GM12878 (cell line): ENCODE data around the gene B3GAT2. TPM values are rescaled to one million over a fixed set of nuclear protein-coding genes. Genes with fewer than 3 reads are reported as not detected.

ENCODE experiments used
- ATAC-seq: fragments of 200-7000 bp; cut with Tn5 transposase; 3 replicates; pipeline ENCODE4 v1.9.1; 2020; ENCODE audit warnings: mild to moderate bottlenecking, moderate library complexity
- BruUV-seq: library from RNA; stranded (reverse); fragments of 400-500 nt; replicated peaks from 2 replicates; lab custom pipeline; 2021; lab: Mats Ljungman, UMichigan
- CTCF ChIA-PET: fragments of 300-600 bp; sonication (Branson Sonifier 250); formaldehyde crosslinking; extraction: SDS; loops from one replicate; lab custom pipeline; 2021; ENCODE audit warnings: inconsistent platforms; lab: Yijun Ruan, JAX
- POLR2A ChIA-PET: fragments of 350-600 bp; formaldehyde crosslinking; extraction: SDS; loops from one replicate; lab custom pipeline; 2021; ENCODE audit warnings: inconsistent platforms; lab: Charles Lee
- RAD21 ChIA-PET: fragments of 300-600 bp; sonication (Branson Sonifier 250); formaldehyde crosslinking; loops from one replicate; lab custom pipeline; 2023; ENCODE audit warnings: antibody characterized with exemption; ENCODE audit not compliant: unreplicated experiment; lab: Charles Lee
- SMC1A ChIA-PET: fragments of 300-600 bp; sonication (Branson Sonifier 250); formaldehyde crosslinking; loops from one replicate; lab custom pipeline; 2023; ENCODE audit not compliant: unreplicated experiment, uncharacterized antibody; lab: Charles Lee
- DNase-seq: peaks from one replicate; pipeline ENCODE4 v3.0.0-alpha.2; 2011; ENCODE audit warnings: low read depth, low spot score
- FAIRE-seq: peaks from 3 replicates; lab custom pipeline; 2011; peaks lifted over from hg19 to GRCh38; lab: Jason Lieb, UNC
- H2AFZ ChIP-seq: 2 replicates; pipeline ENCODE4 v1.6.0; 2011; ENCODE audit warnings: low read depth, low read length, control low read depth; ENCODE audit not compliant: control insufficient read depth
- H3K27ac ChIP-seq: 2 replicates; pipeline ENCODE4 v1.5.1; 2011; ENCODE audit warnings: control low read depth; ENCODE audit not compliant: control insufficient read depth, insufficient read depth
- H3K27me3 ChIP-seq, 2 experiments: replicated peaks in 1 of 2; 2 replicates each; pipeline versions ENCODE4 v1.6.0 to v1.6.1; 2011; ENCODE audit warnings: low read length in 1 of 2; ENCODE audit not compliant: control insufficient read depth in 2 of 2, insufficient read depth in 2 of 2
- H3K36me3 ChIP-seq, 2 experiments: 2 replicates each; pipeline ENCODE4 v1.5.1; 2011; ENCODE audit warnings: low read length in 1 of 2; ENCODE audit not compliant: control insufficient read depth in 2 of 2, insufficient read depth in 2 of 2
- H3K4me1 ChIP-seq: 2 replicates; pipeline ENCODE4 v1.6.1; 2011; ENCODE audit warnings: mild to moderate bottlenecking, low read length, moderate library complexity, mixed read lengths; ENCODE audit not compliant: control insufficient read depth, insufficient read depth
- H3K4me2 ChIP-seq: 2 replicates; pipeline ENCODE4 v1.6.0; 2011; ENCODE audit warnings: control low read depth; ENCODE audit not compliant: control insufficient read depth, insufficient read depth
- H3K4me3 ChIP-seq: fragments of 200-600 bp; sonication (generic); 2 replicates; pipeline ENCODE4 v1.5.1; 2016
- H3K79me2 ChIP-seq: 2 replicates; pipeline ENCODE4 v1.6.0; 2011; ENCODE audit warnings: low read length; ENCODE audit not compliant: control insufficient read depth, insufficient read depth
- H3K9ac ChIP-seq: 2 replicates; pipeline ENCODE4 v1.8.0; 2011; ENCODE audit warnings: low read length, control low read depth, mixed read lengths; ENCODE audit not compliant: control insufficient read depth, insufficient read depth
- H3K9me3 ChIP-seq: replicated peaks from 3 replicates; pipeline ENCODE4 v1.5.1; 2011; ENCODE audit warnings: mild to moderate bottlenecking, low read length; ENCODE audit not compliant: control insufficient read depth, insufficient read depth
- H4K20me1 ChIP-seq: 2 replicates; pipeline ENCODE4 v1.6.0; 2011; ENCODE audit not compliant: control insufficient read depth, insufficient read depth
- ESRRA ChIP-seq: IDR thresholded peaks from 2 replicates; pipeline ENCODE4 v1.6.1; 2012; ENCODE audit warnings: mild to moderate bottlenecking, low read length, improper control_type of control experiment
- HCFC1 ChIP-seq: fragments of 150-350 bp; IDR thresholded peaks from 2 replicates; pipeline ENCODE4 v1.6.1; 2014; ENCODE audit warnings: low read length
- KLF5 ChIP-seq: fragments of 450-650 bp; IDR thresholded peaks from 2 replicates; pipeline ENCODE4 v1.6.1; 2014; ENCODE audit warnings: mild to moderate bottlenecking; ENCODE audit not compliant: partially characterized antibody
- MEF2A ChIP-seq: IDR thresholded peaks from 2 replicates; pipeline ENCODE4 v1.6.1; 2011; ENCODE audit warnings: low read depth, mild to moderate bottlenecking, low read length, moderate library complexity; ENCODE audit not compliant: insufficient read depth
- NR2C1 ChIP-seq: fragments of 450-650 bp; IDR thresholded peaks from 2 replicates; pipeline ENCODE4 v1.6.1; 2017; ENCODE audit warnings: antibody characterized with exemption, mild to moderate bottlenecking, moderate library complexity
- NR2C2 ChIP-seq: IDR thresholded peaks from 2 replicates; pipeline ENCODE4 v1.6.1; 2011; ENCODE audit warnings: borderline replicate concordance, low read depth; ENCODE audit not compliant: control insufficient read depth, insufficient read length
- POLR2AphosphoS5 ChIP-seq: IDR thresholded peaks from 2 replicates; pipeline ENCODE4 v1.6.1; 2011; ENCODE audit warnings: mild to moderate bottlenecking, low read length, inconsistent platforms
- ZNF217 ChIP-seq: fragments of 450-650 bp; IDR thresholded peaks from 2 replicates; pipeline ENCODE4 v1.6.1; 2017; ENCODE audit warnings: antibody characterized with exemption, mild to moderate bottlenecking
- WGBS: methylation state at CpG from one replicate; pipeline ENCODE4 v1.1.6; 2016; ENCODE audit warnings: low lambda C conversion rate; ENCODE audit not compliant: insufficient replicate concordance, insufficient coverage; ENCODE audit errors: missing lambda C conversion rate; 5-methylcytosine and 5-hydroxymethylcytosine counted together
- in situ Hi-C: fragments of 300-500 bp; cut with MboI; formaldehyde crosslinking; loops from 9 replicates; pipeline ENCODE4 v1.14.3; 2018; ENCODE audit warnings: mixed read lengths
- intact Hi-C: fragments of 100-400 bp; cut with micrococcal nuclease; formaldehyde crosslinking; loops from one replicate; pipeline ENCODE4 v1.14.2; 2022; ENCODE audit not compliant: unreplicated experiment
- polyA plus RNA-seq, 11 experiments: library from polyadenylated mRNA; depleted of rRNA in 4 of 11; unstranded in 6 of 11; stranded (reverse) in 5 of 11; fragments of >200 nt; fragmentation: Nextera tagmentation in 4 of 11; fragmentation: Illumina TruSeq in 1 of 11; extraction: Ambion mirVana in 4 of 11; extraction: Trizol in 1 of 11; gene quantifications; 1 replicate in 1 of 11; 2 replicates in 10 of 11; pipeline versions ENCODE4 v1.2.1 to v1.2.3, GENCODE V29; 2011 to 2016; ENCODE audit warnings: inconsistent platforms in 2 of 11, missing spikeins in 2 of 11, low read depth in 1 of 11
- total RNA-seq, 4 experiments: library from RNA; depleted of rRNA in 3 of 4; stranded (reverse); fragments of >200 nt in 3 of 4; fragmentation: Illumina TruSeq in 1 of 4; extraction: Trizol in 1 of 4; gene quantifications; 2 replicates each; pipeline versions ENCODE4 v1.2.1 to v1.2.3, GENCODE V29; 2013 to 2021
- TF ChIP-seq, protein P1 (sequence below): IDR thresholded peaks from 2 replicates; pipeline ENCODE4 v1.6.1; 2011; ENCODE audit warnings: borderline replicate concordance, low read depth, mild to moderate bottlenecking, moderate library complexity, mixed read lengths, low read length; ENCODE audit not compliant: insufficient read depth; ENCODE audit errors: extremely low read length

B3GAT2 gene
- total and polyA plus RNA-seq, 10 of the 15 experiments (the other 5 are each of a cell fraction or from before 2014, with no cell fraction given): 0.04 to 1.2 (median 0.22) TPM; not detected in 5

DNA sequence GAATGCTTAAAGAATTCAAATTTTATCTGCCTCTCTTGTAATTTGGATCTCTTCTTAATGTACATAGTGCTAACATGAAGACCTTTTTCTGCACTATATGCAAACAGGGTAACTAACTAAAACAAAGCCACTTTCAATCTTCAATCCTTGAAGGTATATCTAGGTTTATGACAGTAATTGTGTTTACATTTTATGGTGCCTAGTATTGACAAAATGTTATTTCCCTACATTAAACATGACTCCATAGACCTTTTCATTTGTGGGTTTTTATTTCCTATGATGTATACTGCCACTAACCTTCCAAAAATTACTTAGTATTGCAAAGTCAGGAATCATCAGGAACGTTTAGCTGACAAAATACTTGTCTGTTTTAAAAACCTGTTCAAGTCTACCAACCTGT is 95.9 kb downstream of the B3GAT2 start:
- FAIRE-seq (no peak), ATAC-seq (no peak), DNase-seq (no peak)
- Histone ChIP-seq H3K9ac (no peak overlapping the region), H3K27me3 (no peaks in the 10 kb centered on the region), H3K27ac (no peak overlapping the region), H3K9me3 (no peaks in the 10 kb centered on the region), H3K36me3 (peaks cover 0 to 2% of the 10 kb centered on the region in 2 experiments; a peak in 1 of 4 replicates), H3K4me2 (no peak overlapping the region), H4K20me1 (no peaks in the 10 kb centered on the region), H2AFZ (no peak overlapping the region), H3K4me1 (peaks cover 7% of the 10 kb centered on the region), H3K4me3 (no peak overlapping the region), H3K79me2 (no peaks in the 10 kb centered on the region)
- BruUV-seq: no TSS peak
- ChIA-PET SMC1A (interaction anchor here (1.0 to 7.4 kb wide), 3 partner anchors 13 to 340 kb away, joined by 4 to 61 read pairs (median 6); no protein-coding TSS in a partner anchor), RAD21 (no interaction called here), POLR2A (no interaction called here), CTCF (interaction anchor here (1.4 to 6.3 kb wide), 3 partner anchors 17 to 154 kb away, joined by 3 to 29 read pairs (median 12); no protein-coding TSS in a partner anchor)
- 85% methylated on average over 1 of the region's 1 CpG for WGBS
- in situ Hi-C loops: no loop called here
- intact Hi-C loops: no loop called here
- TF ChIP-seq MEF2A (no peak), NR2C2 (no peak), HCFC1 (no peak), ESRRA (no peak), KLF5 (no peak), NR2C1 (no peak), ZNF217 (no peak), POLR2AphosphoS5 (no peak)
- TF ChIP-seq, protein P1, sequence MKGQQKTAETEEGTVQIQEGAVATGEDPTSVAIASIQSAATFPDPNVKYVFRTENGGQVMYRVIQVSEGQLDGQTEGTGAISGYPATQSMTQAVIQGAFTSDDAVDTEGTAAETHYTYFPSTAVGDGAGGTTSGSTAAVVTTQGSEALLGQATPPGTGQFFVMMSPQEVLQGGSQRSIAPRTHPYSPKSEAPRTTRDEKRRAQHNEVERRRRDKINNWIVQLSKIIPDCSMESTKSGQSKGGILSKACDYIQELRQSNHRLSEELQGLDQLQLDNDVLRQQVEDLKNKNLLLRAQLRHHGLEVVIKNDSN: no peak
